Erythroblast (primary cell): ENCODE data around the gene RNF26.

Source experiments
- GATA1 ChIP-seq: IDR thresholded peaks from 2 replicates; pipeline ENCODE4 v1.6.1; 2011; ENCODE audit warnings: low read depth, mild to moderate bottlenecking, control low read depth, low read length, moderate library complexity
- POLR2A ChIP-seq: IDR thresholded peaks from 2 replicates; pipeline ENCODE4 v1.6.1; 2011; ENCODE audit warnings: mild to moderate bottlenecking, low read length

- TF ChIP-seq POLR2A (no peak), GATA1 (no peak)
Observed at GRCh38 chr11:119309953-119310681, 24.2 kb upstream of the RNF26 start.
